Tibial artery (tissue), 4 donors: Measurements from ENCODE around the gene MAPRE3.

Experiments used
- DNase-seq, 2 donors: peaks; one replicate each; pipeline ENCODE4 v3.0.0-alpha.2; 2019
- H3K27ac ChIP-seq, 2 donors: fragments of 200-600 bp; sonication (generic) in 1 of 2; 1 replicate in 1 of 2; 2 replicates in 1 of 2; pipeline ENCODE4 v1.5.1; 2018 to 2019; ENCODE audit warnings: mild to moderate bottlenecking in 1 of 2
- H3K27me3 ChIP-seq, 2 donors: fragments of 200-600 bp; sonication (generic) in 1 of 2; one replicate each; pipeline versions ENCODE4 v1.5.1 to v1.6.0; 2016 to 2019
- H3K36me3 ChIP-seq, 3 donors: fragments of 200-600 bp; sonication (generic) in 2 of 3; one replicate each; pipeline ENCODE4 v1.5.1; 2016 to 2019; ENCODE audit warnings: mild to moderate bottlenecking in 2 of 3
- H3K4me1 ChIP-seq, 4 donors: fragments of 200-600 bp; sonication (generic) in 2 of 4; 1 replicate in 3 of 4; 2 replicates in 1 of 4; pipeline ENCODE4 v1.5.1; 2016 to 2019
- H3K4me3 ChIP-seq, 2 donors: fragments of 200-600 bp; sonication (generic) in 1 of 2; 1 replicate in 1 of 2; 2 replicates in 1 of 2; pipeline ENCODE4 v1.5.1; 2018 to 2019; ENCODE audit warnings: mild to moderate bottlenecking in 2 of 2
- H3K9me3 ChIP-seq, 3 donors: fragments of 200-600 bp; sonication (generic) in 1 of 3; one replicate each; pipeline ENCODE4 v1.5.1; 2016 to 2019
- intact Hi-C: fragments of 100-400 bp; cut with DNase I; formaldehyde crosslinking; loops from one replicate; pipeline ENCODE4 v1.15.0; 2023; ENCODE audit warnings: low total_unique reads
- TF ChIP-seq, protein P1 (sequence below), 2 experiments: fragments of 200-600 bp in 1 of 2; fragments of 450-650 bp in 1 of 2; IDR thresholded peaks; one replicate each; pipeline ENCODE4 v1.5.1; 2017 to 2019; ENCODE audit warnings: antibody characterized with exemption in 2 of 2, mild to moderate bottlenecking in 1 of 2, moderate library complexity in 1 of 2

Gene MAPRE3

DNA sequence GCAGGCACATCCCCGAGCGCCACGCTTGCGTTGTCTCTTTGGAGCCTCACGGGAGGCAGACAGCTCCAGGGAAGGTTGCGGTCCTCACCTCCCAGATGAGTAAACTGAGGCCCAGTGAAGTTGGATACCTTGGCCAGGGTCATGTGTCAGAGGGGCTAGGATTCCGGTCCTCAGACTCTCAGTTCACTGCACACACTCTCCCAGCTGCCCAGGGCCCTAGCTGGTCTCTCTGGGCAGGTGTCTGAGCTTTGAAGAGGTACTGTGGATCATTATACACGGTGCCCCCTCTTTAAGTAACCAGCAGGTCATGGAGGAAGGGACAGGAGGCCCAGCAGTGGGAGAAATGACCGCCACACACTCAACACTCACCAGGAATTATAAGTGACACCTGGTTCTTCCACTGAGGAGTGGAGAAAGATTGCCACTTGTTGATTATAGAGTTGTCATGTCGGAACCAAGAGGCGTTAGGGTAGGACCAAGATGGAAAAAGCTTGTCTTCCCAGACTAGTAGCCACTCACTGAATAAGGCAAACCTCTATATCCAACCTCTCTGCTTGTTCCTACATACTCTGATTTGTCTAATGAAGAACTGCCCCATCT, 62.9 kb downstream of the MAPRE3 start:
- H3K27me3 ChIP-seq = no peaks in the 10 kb centered on the region
- DNase-seq = no peak
- H3K9me3 ChIP-seq = no peaks in the 10 kb centered on the region
- TF ChIP-seq, protein P1, sequence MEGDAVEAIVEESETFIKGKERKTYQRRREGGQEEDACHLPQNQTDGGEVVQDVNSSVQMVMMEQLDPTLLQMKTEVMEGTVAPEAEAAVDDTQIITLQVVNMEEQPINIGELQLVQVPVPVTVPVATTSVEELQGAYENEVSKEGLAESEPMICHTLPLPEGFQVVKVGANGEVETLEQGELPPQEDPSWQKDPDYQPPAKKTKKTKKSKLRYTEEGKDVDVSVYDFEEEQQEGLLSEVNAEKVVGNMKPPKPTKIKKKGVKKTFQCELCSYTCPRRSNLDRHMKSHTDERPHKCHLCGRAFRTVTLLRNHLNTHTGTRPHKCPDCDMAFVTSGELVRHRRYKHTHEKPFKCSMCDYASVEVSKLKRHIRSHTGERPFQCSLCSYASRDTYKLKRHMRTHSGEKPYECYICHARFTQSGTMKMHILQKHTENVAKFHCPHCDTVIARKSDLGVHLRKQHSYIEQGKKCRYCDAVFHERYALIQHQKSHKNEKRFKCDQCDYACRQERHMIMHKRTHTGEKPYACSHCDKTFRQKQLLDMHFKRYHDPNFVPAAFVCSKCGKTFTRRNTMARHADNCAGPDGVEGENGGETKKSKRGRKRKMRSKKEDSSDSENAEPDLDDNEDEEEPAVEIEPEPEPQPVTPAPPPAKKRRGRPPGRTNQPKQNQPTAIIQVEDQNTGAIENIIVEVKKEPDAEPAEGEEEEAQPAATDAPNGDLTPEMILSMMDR (IDR thresholded peaks at IDR 0.05) = peak in 1 of 2 experiments; percentile 0
- intact Hi-C loops = loop anchor here (5.0 to 10.0 kb wide), 3 partner anchors 49 to 181 kb away; partner anchors contain the start of genes ATRAID, CAD, MAPRE3 and SLC5A6
- peak overlapping the region; percentile 91 for H3K27ac ChIP-seq
- peaks cover 26 to 39% (median 32%) of the 10 kb centered on the region in 3 donors for H3K36me3 ChIP-seq
- peaks cover 0 to 22% (median 16%) of the 10 kb centered on the region in 4 donors for H3K4me1 ChIP-seq
- peak overlapping the region; percentile 96 to 98 for H3K4me3 ChIP-seq

DNA sequence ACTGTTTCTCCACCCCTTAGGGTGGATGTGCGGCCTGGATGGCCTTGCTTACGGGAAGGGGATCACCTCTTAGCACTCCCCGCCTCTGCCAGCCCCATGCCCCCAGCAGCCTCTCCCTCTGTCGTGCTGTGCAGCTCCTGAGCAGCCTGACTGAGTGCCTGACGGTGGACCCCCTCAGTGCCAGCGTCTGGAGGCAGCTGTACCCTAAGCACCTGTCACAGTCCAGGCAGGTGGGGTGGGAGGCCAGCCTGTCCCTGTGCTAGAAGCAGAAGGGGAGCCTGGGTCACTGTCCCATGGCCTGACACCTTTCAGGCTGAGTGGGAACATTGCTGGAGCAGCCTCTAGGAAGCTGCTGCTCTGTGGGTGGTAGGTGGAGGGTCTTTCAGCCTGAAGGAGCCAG, 67.6 kb downstream of the MAPRE3 start:
- no peak for DNase-seq
- no peak overlapping the region for H3K27ac ChIP-seq
- intact Hi-C loops = loop anchor here (10.0 kb wide), 1 partner anchor 177 kb away; the partner anchor contains the start of genes ATRAID, CAD and SLC5A6
- H3K27me3 ChIP-seq = no peaks in the 10 kb centered on the region
- no peaks in the 10 kb centered on the region for H3K9me3 ChIP-seq
- peaks cover 0 to 24% (median 18%) of the 10 kb centered on the region in 4 donors for H3K4me1 ChIP-seq
- H3K36me3 ChIP-seq = peaks cover 50 to 70% (median 64%) of the 10 kb centered on the region in 3 donors
- TF ChIP-seq, protein P1 (IDR thresholded peaks at IDR 0.05) = no peak
- no peak overlapping the region for H3K4me3 ChIP-seq

DNA sequence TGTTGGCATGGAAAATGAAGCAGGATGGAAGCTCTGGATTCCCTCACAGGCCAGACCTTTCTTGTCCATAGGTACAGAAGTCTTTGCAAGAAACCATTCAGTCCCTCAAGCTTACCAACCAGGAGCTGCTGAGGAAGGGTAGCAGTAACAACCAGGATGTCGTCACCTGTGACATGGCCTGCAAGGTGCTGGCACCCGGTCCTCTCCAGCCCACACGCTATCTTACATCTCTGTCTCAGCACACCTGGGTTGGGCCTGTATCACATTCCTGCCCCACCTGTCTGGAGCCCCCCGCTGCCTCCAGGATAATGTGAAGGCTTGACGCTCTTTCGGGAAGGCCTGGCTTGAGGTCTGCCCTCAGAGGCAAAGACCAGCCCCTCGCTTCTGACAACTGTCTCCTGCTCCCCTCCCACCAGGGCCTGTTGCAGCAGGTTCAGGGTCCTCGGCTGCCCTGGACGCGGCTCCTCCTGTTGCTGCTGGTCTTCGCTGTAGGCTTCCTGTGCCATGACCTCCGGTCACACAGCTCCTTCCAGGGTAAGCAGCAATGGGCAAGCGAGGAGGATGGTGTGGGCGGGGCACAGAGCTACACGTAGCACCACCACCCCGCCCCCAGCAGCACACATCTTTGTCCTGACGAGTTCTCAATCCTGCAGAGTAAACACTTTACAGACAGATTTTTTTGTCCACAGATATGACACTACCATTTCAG, 68.3 kb downstream of the MAPRE3 start:
- H3K27ac ChIP-seq = no peak overlapping the region

DNA sequence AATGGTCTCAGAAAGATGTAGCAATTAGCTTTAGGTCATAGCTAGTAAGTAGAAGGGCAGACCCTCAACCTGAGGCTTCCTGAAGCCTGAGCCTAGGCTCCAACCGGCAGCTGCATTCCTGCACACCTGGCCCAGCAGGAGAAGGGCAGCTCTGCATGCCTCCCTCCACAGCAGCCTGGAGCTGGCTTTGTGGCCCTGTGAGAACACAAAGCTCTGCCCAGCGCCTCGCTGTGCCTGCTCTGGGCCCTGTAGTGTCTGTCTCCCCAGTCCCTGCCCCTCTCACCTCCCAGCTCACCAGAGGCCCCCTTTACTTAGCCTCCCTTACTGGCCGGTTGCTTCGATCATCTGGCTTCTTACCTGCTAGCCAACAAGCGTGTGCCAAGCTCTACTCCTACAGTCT, 69.0 kb downstream of the MAPRE3 start:
- H3K36me3 ChIP-seq = peaks cover 50 to 70% (median 64%) of the 10 kb centered on the region in 3 donors
- H3K4me1 ChIP-seq = peaks cover 0 to 13% (median 9%) of the 10 kb centered on the region in 4 donors
- TF ChIP-seq, protein P1 (IDR thresholded peaks at IDR 0.05) = no peak
- no peak overlapping the region for H3K4me3 ChIP-seq
- DNase-seq = no peak
- H3K27ac ChIP-seq = no peak overlapping the region
- intact Hi-C loops = loop anchor here (10.0 kb wide), 1 partner anchor 175 kb away; the partner anchor contains the start of genes ATRAID, CAD and SLC5A6
- H3K27me3 ChIP-seq = no peaks in the 10 kb centered on the region
- H3K9me3 ChIP-seq = no peaks in the 10 kb centered on the region

More for the DNA sequence above, 68.3 kb downstream of the MAPRE3 start:
- Histone ChIP-seq H3K4me1 (peaks cover 0 to 19% (median 15%) of the 10 kb centered on the region in 4 donors), H3K4me3 (no peak overlapping the region), H3K36me3 (peaks cover 50 to 70% (median 64%) of the 10 kb centered on the region in 3 donors), H3K27me3 (no peaks in the 10 kb centered on the region), H3K9me3 (no peaks in the 10 kb centered on the region)
- TF ChIP-seq, protein P1 (IDR thresholded peaks at IDR 0.05) = no peak
- intact Hi-C loops = loop anchor here (10.0 kb wide), 1 partner anchor 176 kb away; the partner anchor contains the start of genes ATRAID, CAD and SLC5A6
- no peak for DNase-seq

DNA sequence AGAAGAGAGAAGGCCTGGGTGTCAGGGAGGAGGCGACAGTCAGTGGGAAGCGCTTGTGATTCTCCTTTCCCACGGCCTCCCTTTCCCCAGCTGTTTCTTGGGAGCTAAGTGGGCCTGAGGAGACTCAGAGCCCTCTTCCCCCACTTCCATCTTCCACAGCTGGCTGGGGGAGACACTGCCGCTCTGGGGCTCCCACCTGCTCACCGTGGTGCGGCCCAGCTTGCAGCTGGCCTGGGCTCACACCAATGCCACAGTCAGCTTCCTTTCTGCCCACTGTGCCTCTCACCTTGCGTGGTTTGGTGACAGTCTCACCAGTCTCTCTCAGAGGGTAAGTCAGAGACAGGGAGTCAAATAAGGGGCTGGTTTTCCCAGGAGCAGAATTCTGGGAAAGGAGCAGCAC, 69.4 kb downstream of the MAPRE3 start:
- peaks cover 50 to 69% (median 64%) of the 10 kb centered on the region in 3 donors for H3K36me3 ChIP-seq
- intact Hi-C loops = loop anchor here (10.0 kb wide), 1 partner anchor 175 kb away; the partner anchor contains the start of genes ATRAID, CAD and SLC5A6

More for the DNA sequence above, 69.4 kb downstream of the MAPRE3 start:
- DNase-seq = no peak
- Histone ChIP-seq H3K27ac (no peak overlapping the region), H3K4me1 (peaks cover 0 to 9% (median 5%) of the 10 kb centered on the region in 4 donors), H3K4me3 (no peak overlapping the region), H3K9me3 (no peaks in the 10 kb centered on the region), H3K27me3 (no peaks in the 10 kb centered on the region)
- TF ChIP-seq, protein P1 (IDR thresholded peaks at IDR 0.05) = no peak
